ENCODE data around the gene HNRNPL.

Gene HNRNPL

GRCh38 chr19:38845374-38846024 is 4.3 kb downstream of the HNRNPL start:
- DNase-seq (ENCODE audit: low read depth) = no peak

GRCh38 chr19:38844093-38844686 is 5.6 kb downstream of the HNRNPL start:
- DNase-seq (ENCODE audit: low read depth) = no peak

- no peak for DNase-seq (ENCODE audit: low read depth)
Measured at GRCh38 chr19:38843175-38843758, 6.5 kb downstream of the HNRNPL start.

- DNase-seq (ENCODE audit: low read depth) = no peak
Measured at GRCh38 chr19:38842439-38843174, 7.2 kb downstream of the HNRNPL start.

GRCh38 chr19:38841787-38842438 is 7.9 kb downstream of the HNRNPL start:
- DNase-seq (ENCODE audit: low read depth) = no peak

GRCh38 chr19:38841180-38841766 is 8.5 kb downstream of the HNRNPL start:
- no peak for DNase-seq (ENCODE audit: low read depth)

GRCh38 chr19:38840583-38840968 is 9.2 kb downstream of the HNRNPL start:
- no peak for DNase-seq (ENCODE audit: low read depth)

GRCh38 chr19:38839816-38840582 is 9.8 kb downstream of the HNRNPL start:
- DNase-seq (ENCODE audit: low read depth) = no peak

- no peak for DNase-seq (ENCODE audit: low read depth)
Measured at GRCh38 chr19:38838986-38839761, 10.6 kb downstream of the HNRNPL start.

- DNase-seq (ENCODE audit: low read depth) = no peak
Measured at GRCh38 chr19:38838208-38838985, 11.4 kb downstream of the HNRNPL start.

GRCh38 chr19:38837656-38838121 is 12.1 kb downstream of the HNRNPL start:
- DNase-seq (ENCODE audit: low read depth) = no peak

GRCh38 chr19:38836983-38837626 is 12.7 kb downstream of the HNRNPL start:
- no peak for DNase-seq (ENCODE audit: low read depth)

GRCh38 chr19:38836159-38836982 is 13.4 kb downstream of the HNRNPL start:
- DNase-seq (ENCODE audit: low read depth) = no peak

GRCh38 chr19:38834590-38834989 is 15.2 kb downstream of the HNRNPL start:
- DNase-seq (ENCODE audit: low read depth) = no peak

GRCh38 chr19:38834104-38834490 is 15.7 kb downstream of the HNRNPL start:
- no peak for DNase-seq (ENCODE audit: low read depth)

- no peak for DNase-seq (ENCODE audit: low read depth)
Measured at GRCh38 chr19:38833092-38833425, 16.7 kb downstream of the HNRNPL start.

- no peak for DNase-seq (ENCODE audit: low read depth)
Measured at GRCh38 chr19:38831142-38831605, 18.6 kb downstream of the HNRNPL start.

- no peak for DNase-seq (ENCODE audit: low read depth)
Measured at GRCh38 chr19:38830039-38830733, 19.6 kb downstream of the HNRNPL start.

Measured in stimulated activated CD8-positive, alpha-beta memory T cell treated with anti-CD3 and anti-CD28 coated beads, Interleukin-7, amount 100 ng/mL, for 24 hours (primary cell).